ENCODE results near the gene SRC.

DNA sequence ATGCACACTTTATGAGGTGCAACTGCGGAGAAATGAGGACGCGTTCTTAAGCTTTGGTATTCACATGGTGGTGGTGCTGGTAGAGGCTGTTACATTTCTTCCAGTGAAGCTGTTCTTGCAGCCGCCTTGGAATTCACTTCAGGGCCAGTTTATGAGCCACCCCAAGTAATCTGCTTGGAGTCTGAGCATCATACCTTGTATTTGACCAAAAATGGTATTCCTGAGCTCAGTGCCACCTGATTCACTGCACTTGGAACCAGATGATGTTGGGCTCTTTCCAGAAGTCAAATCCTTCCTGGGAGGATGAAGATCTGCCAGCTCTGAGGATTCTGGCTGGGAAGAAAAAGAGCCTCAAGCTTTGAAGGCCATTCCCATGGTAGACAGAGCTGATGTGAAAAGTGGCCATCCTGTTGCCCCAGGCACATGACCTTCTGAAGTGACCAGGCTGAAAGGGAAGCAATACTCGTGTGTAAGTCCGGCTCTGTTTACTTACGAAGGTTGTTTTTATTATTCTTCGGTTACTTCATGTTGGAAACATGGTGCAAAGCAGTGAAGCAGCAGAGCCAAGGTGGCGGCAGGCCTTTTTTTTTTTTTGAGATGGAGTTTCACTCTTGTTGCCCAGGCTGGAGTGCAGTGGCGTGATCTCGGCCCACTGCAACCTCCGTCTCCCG lies 48.7 kb upstream of the SRC start:
- TF ChIP-seq POLR2AphosphoS5 (IDR thresholded peaks at IDR 0.05; ENCODE audit: borderline replicate concordance, low read depth, low read length) (no peak), EZH2 (IDR thresholded peaks at IDR 0.05) (no peak), FOXP2 (optimal IDR thresholded peaks at IDR 0.05; ENCODE audit: control extremely low read depth, extremely low read length, insufficient read depth) (no peak)
